ENCODE results near the gene GRIN2C.

DNA sequence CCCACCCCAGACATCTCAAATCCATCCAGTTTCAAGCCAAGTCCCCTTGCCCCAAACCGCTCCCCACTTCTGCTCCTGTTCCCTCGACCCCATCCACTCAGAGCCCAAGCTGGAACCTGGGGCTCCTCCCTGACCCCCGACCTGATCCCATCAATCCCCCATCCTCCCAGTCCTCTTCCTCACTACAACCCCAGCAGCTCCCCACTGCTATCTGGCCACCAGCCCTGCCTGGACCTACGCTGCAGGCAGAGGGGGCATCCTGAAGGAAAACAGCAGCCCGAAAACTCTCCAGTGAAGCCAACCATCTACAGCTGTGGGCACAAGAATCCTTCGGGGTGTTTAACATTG lies 9.2 kb upstream of the GRIN2C start:
- TF ChIP-seq, protein P1, sequence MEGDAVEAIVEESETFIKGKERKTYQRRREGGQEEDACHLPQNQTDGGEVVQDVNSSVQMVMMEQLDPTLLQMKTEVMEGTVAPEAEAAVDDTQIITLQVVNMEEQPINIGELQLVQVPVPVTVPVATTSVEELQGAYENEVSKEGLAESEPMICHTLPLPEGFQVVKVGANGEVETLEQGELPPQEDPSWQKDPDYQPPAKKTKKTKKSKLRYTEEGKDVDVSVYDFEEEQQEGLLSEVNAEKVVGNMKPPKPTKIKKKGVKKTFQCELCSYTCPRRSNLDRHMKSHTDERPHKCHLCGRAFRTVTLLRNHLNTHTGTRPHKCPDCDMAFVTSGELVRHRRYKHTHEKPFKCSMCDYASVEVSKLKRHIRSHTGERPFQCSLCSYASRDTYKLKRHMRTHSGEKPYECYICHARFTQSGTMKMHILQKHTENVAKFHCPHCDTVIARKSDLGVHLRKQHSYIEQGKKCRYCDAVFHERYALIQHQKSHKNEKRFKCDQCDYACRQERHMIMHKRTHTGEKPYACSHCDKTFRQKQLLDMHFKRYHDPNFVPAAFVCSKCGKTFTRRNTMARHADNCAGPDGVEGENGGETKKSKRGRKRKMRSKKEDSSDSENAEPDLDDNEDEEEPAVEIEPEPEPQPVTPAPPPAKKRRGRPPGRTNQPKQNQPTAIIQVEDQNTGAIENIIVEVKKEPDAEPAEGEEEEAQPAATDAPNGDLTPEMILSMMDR (conservative IDR thresholded peaks at IDR 0.05; ENCODE audit: low read length): no peak
- TF ChIP-seq EZH2phosphoT487 (IDR thresholded peaks at IDR 0.05; ENCODE audit: borderline replicate concordance): no peak

Measured in Loucy (cell line).